GM12874 (cell line): ENCODE data around the gene FAM174C.

Experiments used
- CTCF ChIP-seq: IDR thresholded peaks from 2 replicates; pipeline ENCODE4 v1.5.1; 2011; ENCODE audit warnings: low read depth, mild to moderate bottlenecking, control low read depth, low read length, moderate library complexity; ENCODE audit not compliant: insufficient read depth

FAM174C gene

GRCh38 chr19:1282588-1283206 lies 7.4 kb downstream of the FAM174C start:
- TF ChIP-seq CTCF: no peak

GRCh38 chr19:1283207-1283916 lies 8.0 kb downstream of the FAM174C start:
- TF ChIP-seq CTCF: no peak

- TF ChIP-seq CTCF: no peak
Measured at GRCh38 chr19:1283917-1284292, 8.6 kb downstream of the FAM174C start.

- TF ChIP-seq CTCF: no peak
Measured at GRCh38 chr19:1284293-1284978, 9.1 kb downstream of the FAM174C start.

- TF ChIP-seq CTCF: no peak
Measured at GRCh38 chr19:1284979-1285736, 9.8 kb downstream of the FAM174C start.

- TF ChIP-seq CTCF: no peak
Measured at GRCh38 chr19:1285737-1286360, 10.5 kb downstream of the FAM174C start, which contains the start of gene EFNA2. Gene EFNA2 (plus strand): TSS chr19:1285873. CDS start chr19:1286169, 296 bp downstream.
